LNCaP clone FGC (cell line): ENCODE data around the gene PLA2G4B.

Experiments used
- DNase-seq: peaks from one replicate; pipeline ENCODE4 v3.0.0-alpha.2; 2011; ENCODE audit warnings: low read depth
- H3K4me3 ChIP-seq: 2 replicates; pipeline ENCODE4 v1.5.1; 2011; ENCODE audit warnings: mild to moderate bottlenecking, low read depth, low read length, control low read depth
- CTCF ChIP-seq: IDR thresholded peaks from 2 replicates; pipeline ENCODE4 v1.5.1; 2012; ENCODE audit warnings: mild to moderate bottlenecking; ENCODE audit not compliant: control insufficient read depth, insufficient read depth; ENCODE audit errors: extremely low read depth

Gene PLA2G4B

GRCh38 chr15:41801185-41801584, 37.5 kb upstream of the PLA2G4B start:
- DNase-seq, result no peak
- no peak overlapping the region for H3K4me3 ChIP-seq
- TF ChIP-seq CTCF, result no peak

- no peak for DNase-seq
- H3K4me3 ChIP-seq, result no peak overlapping the region
- no peak for TF ChIP-seq CTCF
These were observed 36.7 kb upstream of the PLA2G4B start for GRCh38 chr15:41801850-41802455.

GRCh38 chr15:41804361-41804760, 34.3 kb upstream of the PLA2G4B start:
- DNase-seq, result no peak
- H3K4me3 ChIP-seq, result no peak overlapping the region
- TF ChIP-seq CTCF, result no peak

- DNase-seq, result no peak
- no peak for TF ChIP-seq CTCF
- H3K4me3 ChIP-seq, result no peak overlapping the region
These were observed 33.6 kb upstream of the PLA2G4B start for GRCh38 chr15:41804916-41805666.

GRCh38 chr15:41805711-41806110, 32.9 kb upstream of the PLA2G4B start:
- TF ChIP-seq CTCF, result no peak
- H3K4me3 ChIP-seq, result no peak overlapping the region
- DNase-seq, result no peak

- no peak for DNase-seq
- no peak overlapping the region for H3K4me3 ChIP-seq
- TF ChIP-seq CTCF, result peak; percentile 31
These were observed 32.1 kb upstream of the PLA2G4B start for GRCh38 chr15:41806291-41807181.
